Measurements from ENCODE around the gene NAGLU.

GRCh38 chr17:42574463-42574862 is 38.4 kb downstream of the NAGLU start:
- TF ChIP-seq CTCF (IDR thresholded peaks at IDR 0.05; ENCODE audit: low read depth, low read length, poor library complexity, severe bottlenecking) = no peak
- no peak for TF ChIP-seq EZH2phosphoT487 (IDR thresholded peaks at IDR 0.05; ENCODE audit: borderline replicate concordance, low read length)

All from DOHH2 (cell line).